H9 (cell line): ENCODE results near the gene VSIR. TPM values are rescaled to one million over a fixed set of nuclear protein-coding genes. Genes with fewer than 3 reads are reported as not detected.

Experiments
- DNase-seq: peaks from one replicate; pipeline ENCODE4 v3.0.0-alpha.2; 2017
- H2AFZ ChIP-seq: one replicate; pipeline ENCODE4 v1.6.1; 2013; ENCODE audit warnings: mild to moderate bottlenecking, low read length, control low read depth, moderate library complexity
- H2AK5ac ChIP-seq: 2 replicates; pipeline ENCODE4 v1.6.1; 2013; ENCODE audit warnings: low read length, control low read depth, mixed read lengths; ENCODE audit not compliant: insufficient read length
- H2BK120ac ChIP-seq: one replicate; pipeline ENCODE4 v1.6.1; 2013; ENCODE audit warnings: low read depth, mild to moderate bottlenecking, low read length, control low read depth, inconsistent platforms; ENCODE audit not compliant: poor library complexity, severe bottlenecking
- H2BK12ac ChIP-seq: 2 replicates; pipeline ENCODE4 v1.6.1; 2013; ENCODE audit warnings: low read length, control low read depth, mixed read lengths, low read depth; ENCODE audit not compliant: insufficient read length
- H2BK15ac ChIP-seq: 2 replicates; pipeline ENCODE4 v1.6.1; 2013; ENCODE audit warnings: low read depth, low read length, control low read depth
- H2BK20ac ChIP-seq: one replicate; pipeline ENCODE4 v1.6.1; 2013; ENCODE audit warnings: low read depth, mild to moderate bottlenecking, low read length, control low read depth, inconsistent platforms; ENCODE audit not compliant: poor library complexity, severe bottlenecking
- H2BK5ac ChIP-seq: 2 replicates; pipeline ENCODE4 v1.6.1; 2013; ENCODE audit warnings: low read length, control low read depth, mixed read lengths; ENCODE audit not compliant: insufficient read length
- H3K14ac ChIP-seq: 2 replicates; pipeline ENCODE4 v1.6.1; 2013; ENCODE audit warnings: low read length, control low read depth; ENCODE audit not compliant: insufficient read depth
- H3K18ac ChIP-seq: 2 replicates; pipeline ENCODE4 v1.6.1; 2013; ENCODE audit warnings: low read depth, mild to moderate bottlenecking, mixed read lengths, low read length, control low read depth; ENCODE audit not compliant: insufficient read length
- H3K23ac ChIP-seq: 2 replicates; pipeline ENCODE4 v1.6.1; 2013; ENCODE audit warnings: low read length, control low read depth, mixed read lengths, low read depth; ENCODE audit not compliant: insufficient read length
- H3K23me2 ChIP-seq: 2 replicates; pipeline ENCODE4 v1.6.1; 2013; ENCODE audit warnings: low read depth, mild to moderate bottlenecking, mixed read lengths, low read length, control low read depth; ENCODE audit not compliant: insufficient read length, poor library complexity, severe bottlenecking
- H3K27ac ChIP-seq: 2 replicates; pipeline ENCODE4 v1.5.1; 2013; ENCODE audit warnings: low read length, control low read depth, mixed read lengths, low read depth; ENCODE audit not compliant: insufficient read length
- H3K27me3 ChIP-seq: 2 replicates; pipeline ENCODE4 v1.6.1; 2013; ENCODE audit warnings: low read length, control low read depth, inconsistent platforms; ENCODE audit not compliant: insufficient read depth
- H3K4ac ChIP-seq: 2 replicates; pipeline ENCODE4 v1.6.1; 2013; ENCODE audit warnings: low read depth, mild to moderate bottlenecking, control low read depth, inconsistent platforms, low read length, moderate library complexity
- H3K4me1 ChIP-seq: 2 replicates; pipeline ENCODE4 v1.6.1; 2013; ENCODE audit warnings: low read length, control low read depth, inconsistent platforms; ENCODE audit not compliant: insufficient read depth
- H3K4me2 ChIP-seq: 2 replicates; pipeline ENCODE4 v1.6.1; 2013; ENCODE audit warnings: low read length, control low read depth, mixed read lengths; ENCODE audit not compliant: insufficient read length, insufficient read depth
- H3K56ac ChIP-seq: 2 replicates; pipeline ENCODE4 v1.6.1; 2013; ENCODE audit warnings: low read depth, mild to moderate bottlenecking, mixed read lengths, low read length, control low read depth; ENCODE audit not compliant: insufficient read length
- H3K79me1 ChIP-seq: 2 replicates; pipeline ENCODE4 v1.6.1; 2013; ENCODE audit warnings: low read depth, mild to moderate bottlenecking, moderate library complexity, low read length, control low read depth, inconsistent platforms; ENCODE audit not compliant: insufficient read depth, poor library complexity, severe bottlenecking
- H3K79me2 ChIP-seq: 2 replicates; pipeline ENCODE4 v1.6.1; 2013; ENCODE audit warnings: low read length, control low read depth, inconsistent platforms; ENCODE audit not compliant: insufficient read depth
- H3K9ac ChIP-seq: 2 replicates; pipeline ENCODE4 v1.6.1; 2013; ENCODE audit warnings: low read length, control low read depth, mixed read lengths; ENCODE audit not compliant: insufficient read length; ENCODE audit errors: extremely low read depth
- H3K9me3 ChIP-seq: one replicate; pipeline ENCODE4 v1.6.1; 2013; ENCODE audit warnings: low read depth, low read length, inconsistent platforms; ENCODE audit not compliant: control insufficient read depth
- H3T11ph ChIP-seq: one replicate; pipeline ENCODE4 v1.6.1; 2013; ENCODE audit warnings: mild to moderate bottlenecking, low read length, control low read depth, inconsistent platforms
- H4K20me1 ChIP-seq: one replicate; pipeline ENCODE4 v1.6.1; 2013; ENCODE audit not compliant: control insufficient read depth, insufficient read length, insufficient read depth
- H4K5ac ChIP-seq: 2 replicates; pipeline ENCODE4 v1.6.1; 2013; ENCODE audit warnings: low read depth, mild to moderate bottlenecking, mixed read lengths, low read length, control low read depth; ENCODE audit not compliant: insufficient read length
- H4K8ac ChIP-seq: replicated peaks from 2 replicates; pipeline ENCODE4 v1.6.1; 2013; ENCODE audit warnings: low read length, control low read depth, mixed read lengths, low read depth; ENCODE audit not compliant: insufficient read length
- H4K91ac ChIP-seq: 2 replicates; pipeline ENCODE4 v1.6.1; 2013; ENCODE audit warnings: low read depth, mild to moderate bottlenecking, moderate library complexity, mixed read lengths, low read length, control low read depth; ENCODE audit not compliant: insufficient read length
- H3K27ac Mint-ChIP-seq, 3 experiments: 2 replicates in 2 of 3; 3 replicates in 1 of 3; pipeline ENCODE4 v1.8.0; 2020 to 2021; ENCODE audit warnings: mixed read lengths in 3 of 3, mild to moderate bottlenecking in 1 of 3, moderate library complexity in 1 of 3
- H3K27me3 Mint-ChIP-seq: 2 replicates; pipeline ENCODE4 v1.8.0; 2021; ENCODE audit warnings: low read depth, mild to moderate bottlenecking, moderate library complexity, mixed read lengths
- H3K36me3 Mint-ChIP-seq, 3 experiments: 2 replicates in 2 of 3; 3 replicates in 1 of 3; pipeline ENCODE4 v1.8.0; 2020 to 2021; ENCODE audit warnings: low read depth in 3 of 3, mixed read lengths in 3 of 3; ENCODE audit not compliant: insufficient read depth in 1 of 3
- H3K4me1 Mint-ChIP-seq, 2 experiments: 2 replicates each; pipeline ENCODE4 v1.8.0; 2020; ENCODE audit warnings: mixed read lengths in 2 of 2
- H3K4me3 Mint-ChIP-seq, 2 experiments: 2 replicates in 1 of 2; 3 replicates in 1 of 2; pipeline ENCODE4 v1.8.0; 2020 to 2021; ENCODE audit warnings: mild to moderate bottlenecking in 2 of 2, mixed read lengths in 2 of 2, moderate library complexity in 1 of 2
- H3K9me3 Mint-ChIP-seq, 2 experiments: 2 replicates in 1 of 2; 3 replicates in 1 of 2; pipeline ENCODE4 v1.8.0; 2020; ENCODE audit warnings: mild to moderate bottlenecking in 2 of 2, mixed read lengths in 2 of 2, moderate library complexity in 1 of 2
- CTCF ChIP-seq: fragments of 200-600 bp; sonication (generic); conservative IDR thresholded peaks from 3 replicates; pipeline ENCODE4 v1.8.0; 2021; ENCODE audit warnings: antibody characterized with exemption, mild to moderate bottlenecking
- WGBS: extraction: QIAGEN DNeasy Blood & Tissue Kit; methylation state at CpG from one replicate; pipeline ENCODE4 v1.1.7; 2013; ENCODE audit warnings: missing lambda C conversion rate, low lambda C conversion rate, mixed read lengths; ENCODE audit not compliant: insufficient read length; ENCODE audit errors: extremely low coverage; 5-methylcytosine and 5-hydroxymethylcytosine counted together
- total RNA-seq: library from RNA; stranded (reverse); gene quantifications from 2 replicates; pipeline ENCODE4 v1.2.1, GENCODE V29; 2021

The VSIR gene
- total RNA-seq, 1 experiment from 2014 or later, result 0.11 TPM

- Histone ChIP-seq H3K18ac (no peak overlapping the region), H3K23me2 (no peaks in the 10 kb centered on the region), H2AK5ac (no peak overlapping the region), H2BK15ac (no peak overlapping the region), H3K9me3 (no peaks in the 10 kb centered on the region), H2BK120ac (no peak overlapping the region), H3K56ac (no peak overlapping the region), H2BK5ac (no peak overlapping the region), H3K23ac (no peak overlapping the region), H3K27me3 (no peaks in the 10 kb centered on the region), H4K91ac (no peak overlapping the region), H4K20me1 (no peaks in the 10 kb centered on the region), H3K4me1 (no peaks in the 10 kb centered on the region), H2AFZ (no peak overlapping the region), H3K27ac (no peak overlapping the region), H3T11ph (no peak overlapping the region), H2BK12ac (no peak overlapping the region), H4K5ac (no peak overlapping the region), H2BK20ac (no peak overlapping the region), H3K79me2 (no peaks in the 10 kb centered on the region), H3K9ac (no peak overlapping the region), H4K8ac (no peak overlapping the region), H3K79me1 (no peaks in the 10 kb centered on the region), H3K4me2 (no peak overlapping the region), H3K14ac (no peak overlapping the region), H3K4ac (no peak overlapping the region)
- no peak for TF ChIP-seq CTCF
- H3K27ac Mint-ChIP-seq, result no peak overlapping the region
- peaks cover 0 to 4% of the 10 kb centered on the region in 2 experiments; a peak in 3 of 5 replicates for H3K9me3 Mint-ChIP-seq
- peaks cover 14 to 31% of the 10 kb centered on the region in 2 experiments for H3K4me1 Mint-ChIP-seq
- WGBS, result no CpG with 5 or more reads among the region's 2 CpGs
- 0 out of 7 replicates have a peak, but pooled peaks cover 0 to 4% (median 0%) of the 10 kb centered on the region in 3 experiments for H3K36me3 Mint-ChIP-seq
- H3K4me3 Mint-ChIP-seq, result no peak overlapping the region
- DNase-seq, result no peak
- no peaks in the 10 kb centered on the region; the same call in 1 of the 2 replicates for H3K27me3 Mint-ChIP-seq
Observed at GRCh38 chr10:71747039-71747531, 26.2 kb downstream of the VSIR start.
